K562 (cell line): ENCODE data around the gene ZNF326. TPM values are rescaled to one million over a fixed set of nuclear protein-coding genes. Genes with fewer than 3 reads are reported as not detected.
A peak's percentile ranks its signal among the peaks of the same experiment; 100 is the strongest.

Source experiments
- GTF3C2 ChIP-seq: IDR thresholded peaks from 3 replicates; pipeline ENCODE4 v1.6.1; 2011; ENCODE audit warnings: borderline replicate concordance, mild to moderate bottlenecking, moderate library complexity; ENCODE audit not compliant: insufficient read length; ENCODE audit errors: extremely low read depth
- IRF9 ChIP-seq: fragments of 450-650 bp; IDR thresholded peaks from 2 replicates; pipeline ENCODE4 v1.6.1; 2016; ENCODE audit warnings: missing biosample characterization, missing genetic modification characterization
- MAZ ChIP-seq, 2 experiments: fragments of 450-650 bp in 1 of 2; sonication (generic) in 1 of 2; formaldehyde crosslinking; IDR thresholded peaks in 1 of 2; conservative IDR thresholded peaks in 1 of 2; 2 replicates each; pipeline versions ENCODE4 v1.4.0 to v1.5.0; 2020; ENCODE audit warnings: mild to moderate bottlenecking in 1 of 2, missing genetic modification reagents in 1 of 2
- NEUROD1 ChIP-seq: fragments of 150-350 bp; IDR thresholded peaks from 2 replicates; pipeline ENCODE4 v1.6.1; 2014; ENCODE audit warnings: borderline replicate concordance, low read length, low read depth; ENCODE audit not compliant: partially characterized antibody
- NFIX ChIP-seq: fragments of 250-450 bp; sonication (Bioruptor Pico); IDR thresholded peaks from 2 replicates; pipeline ENCODE4 v1.4.0; 2020; ENCODE audit warnings: low read depth, mild to moderate bottlenecking, moderate library complexity
- PPARD ChIP-seq: fragments of 250-450 bp; sonication (Bioruptor Pico); IDR thresholded peaks from 2 replicates; pipeline ENCODE4 v1.8.0; 2022; ENCODE audit warnings: inconsistent platforms, mild to moderate bottlenecking, moderate library complexity
- RBM39 ChIP-seq: fragments of 200-400 bp; formaldehyde crosslinking; optimal IDR thresholded peaks from 2 replicates; pipeline ENCODE3; 2018; ENCODE audit warnings: low read depth, low read length
- RFX7 ChIP-seq: fragments of 250-450 bp; sonication (Bioruptor Pico); IDR thresholded peaks from 2 replicates; pipeline ENCODE4 v1.5.1; 2021; ENCODE audit warnings: mild to moderate bottlenecking
- SIN3A ChIP-seq, 2 experiments: fragments of 150-350 bp in 1 of 2; IDR thresholded peaks; 2 replicates each; pipeline ENCODE4 v1.6.1; 2011 to 2016; ENCODE audit warnings: borderline replicate concordance in 2 of 2, low read depth in 2 of 2, low read length in 2 of 2, mild to moderate bottlenecking in 2 of 2, moderate library complexity in 2 of 2; ENCODE audit not compliant: control insufficient read depth in 1 of 2
- SP1 ChIP-seq: sonication (generic); formaldehyde crosslinking; IDR thresholded peaks from 2 replicates; pipeline ENCODE4 v1.8.1; 2022; ENCODE audit warnings: mild to moderate bottlenecking, missing genetic modification reagents
- STAT5A ChIP-seq: IDR thresholded peaks from 2 replicates; pipeline ENCODE4 v1.6.1; 2012; ENCODE audit warnings: low read length, inconsistent platforms, borderline replicate concordance
- ZNF121 ChIP-seq: sonication (generic); formaldehyde crosslinking; conservative IDR thresholded peaks from 2 replicates; pipeline ENCODE4 v1.8.0; 2022; ENCODE audit warnings: missing genetic modification reagents
- polyA plus RNA-seq, 8 experiments: library from polyadenylated mRNA; depleted of rRNA in 4 of 8; stranded (reverse) in 5 of 8; unstranded in 3 of 8; fragments of >200 nt; fragmentation: Nextera tagmentation in 2 of 8; fragmentation: Illumina TruSeq in 1 of 8; extraction: Ambion mirVana in 2 of 8; extraction: Trizol in 1 of 8; gene quantifications; 2 replicates each; pipeline versions ENCODE4 v1.2.1 to v1.2.3, GENCODE V29; 2011 to 2014; ENCODE audit warnings: inconsistent platforms in 1 of 8, missing spikeins in 1 of 8
- total RNA-seq, 7 experiments: library from RNA; depleted of rRNA in 6 of 7; stranded (reverse); fragments of >200 nt in 6 of 7; fragmentation: Illumina TruSeq in 2 of 7; extraction: Trizol in 2 of 7; gene quantifications; 2 replicates each; pipeline versions ENCODE4 v1.2.1 to v1.2.3, GENCODE V29; 2011 to 2021; ENCODE audit warnings: low replicate concordance in 1 of 7
- TF ChIP-seq, protein P1 (sequence below): fragments of 450-650 bp; formaldehyde crosslinking; IDR thresholded peaks from 2 replicates; pipeline ENCODE4 v1.4.0; 2020; ENCODE audit warnings: mild to moderate bottlenecking, moderate library complexity
- TF ChIP-seq, protein P2 (sequence below): fragments of 450-650 bp; conservative IDR thresholded peaks from 2 replicates; pipeline ENCODE4 v1.6.1; 2016; ENCODE audit warnings: missing genetic modification characterization, low read depth, mild to moderate bottlenecking, missing compliant biosample characterization, moderate library complexity
- TF ChIP-seq, protein P3 (sequence below), 2 experiments: fragments of 450-650 bp; conservative IDR thresholded peaks; 2 replicates each; pipeline ENCODE4 v1.6.1; 2017; ENCODE audit warnings: mild to moderate bottlenecking in 2 of 2, moderate library complexity in 2 of 2
- TF ChIP-seq, protein P4 (sequence below): IDR thresholded peaks from 2 replicates; pipeline ENCODE4 v1.6.1; 2014; ENCODE audit warnings: antibody characterized with exemption

The ZNF326 gene
- total and polyA plus RNA-seq, 9 of the 15 experiments (the other 6 are each of a cell fraction or from before 2014, with no cell fraction given), result 7.2 to 33.2 (median 20.1) TPM

DNA sequence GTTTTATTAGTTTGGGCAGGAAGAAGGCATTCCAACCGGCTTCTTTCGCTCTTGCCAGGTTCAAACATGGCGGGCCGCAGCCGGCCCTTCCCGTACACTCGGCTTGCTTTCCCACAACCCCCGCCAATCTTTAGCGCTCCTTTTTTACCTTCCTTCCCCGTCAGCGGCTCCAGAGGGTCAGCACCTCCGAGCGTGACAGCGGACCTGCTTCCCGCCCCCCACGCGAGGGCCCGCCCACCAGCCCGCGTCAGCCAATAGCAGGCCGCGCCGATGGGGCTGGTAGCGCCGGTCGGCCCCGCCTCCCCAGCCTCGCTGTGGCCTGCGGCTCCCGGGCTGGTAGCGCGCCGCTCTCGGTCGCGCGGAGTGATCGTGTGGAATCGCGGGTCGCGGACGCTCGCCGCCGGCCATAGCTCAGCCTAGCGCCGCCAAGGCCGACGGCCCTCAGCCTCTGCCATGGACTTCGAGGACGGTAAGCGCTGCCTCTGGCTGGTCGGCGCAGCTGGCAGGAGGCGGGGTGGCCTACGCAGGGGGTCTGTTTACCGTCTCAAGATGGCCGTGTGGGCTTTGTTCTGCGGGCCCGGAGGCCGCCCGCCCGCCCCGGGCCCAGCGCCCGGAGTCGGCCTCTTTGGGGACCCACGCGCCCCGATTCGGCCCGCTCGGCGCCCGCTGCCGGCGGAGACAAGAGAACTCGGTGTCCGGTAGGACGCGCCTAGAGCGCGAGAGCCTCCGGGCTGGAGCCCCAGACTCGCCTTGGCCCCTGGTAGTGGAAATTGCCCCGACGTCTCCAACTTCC lies at the start of gene ZNF326 (continued):
- no peak for TF ChIP-seq IRF9
- no peak for TF ChIP-seq RFX7 (CRISPR knock-in tag)
- no peak for TF ChIP-seq RBM39
- TF ChIP-seq SP1 (CRISPR knock-in tag), result peak; percentile 97
- 0 out of 2 replicates have a peak, but pooled peaks have one; percentile 20 for TF ChIP-seq STAT5A
- TF ChIP-seq, protein P1, sequence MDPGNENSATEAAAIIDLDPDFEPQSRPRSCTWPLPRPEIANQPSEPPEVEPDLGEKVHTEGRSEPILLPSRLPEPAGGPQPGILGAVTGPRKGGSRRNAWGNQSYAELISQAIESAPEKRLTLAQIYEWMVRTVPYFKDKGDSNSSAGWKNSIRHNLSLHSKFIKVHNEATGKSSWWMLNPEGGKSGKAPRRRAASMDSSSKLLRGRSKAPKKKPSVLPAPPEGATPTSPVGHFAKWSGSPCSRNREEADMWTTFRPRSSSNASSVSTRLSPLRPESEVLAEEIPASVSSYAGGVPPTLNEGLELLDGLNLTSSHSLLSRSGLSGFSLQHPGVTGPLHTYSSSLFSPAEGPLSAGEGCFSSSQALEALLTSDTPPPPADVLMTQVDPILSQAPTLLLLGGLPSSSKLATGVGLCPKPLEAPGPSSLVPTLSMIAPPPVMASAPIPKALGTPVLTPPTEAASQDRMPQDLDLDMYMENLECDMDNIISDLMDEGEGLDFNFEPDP, result no peak
- TF ChIP-seq NEUROD1, result peak; percentile 52
- no peak for TF ChIP-seq NFIX
- peak in 1 of 2 experiments; percentile 85; a peak in 2 of 4 replicates for TF ChIP-seq SIN3A (IDR thresholded peaks at IDR 0.05; ENCODE audit: borderline replicate concordance in 2 of 2, control insufficient read depth in 1 of 2, low read depth in 2 of 2, low read length in 2 of 2)
- TF ChIP-seq MAZ (CRISPR knock-in tag; conservative IDR thresholded peaks at IDR 0.05 in 1 of 2, IDR thresholded peaks at IDR 0.05 in 1 of 2), result peak; percentile 52 to 85; a peak in 3 of 4 replicates
- no peak for TF ChIP-seq PPARD (CRISPR knock-in tag)
- TF ChIP-seq, protein P2, sequence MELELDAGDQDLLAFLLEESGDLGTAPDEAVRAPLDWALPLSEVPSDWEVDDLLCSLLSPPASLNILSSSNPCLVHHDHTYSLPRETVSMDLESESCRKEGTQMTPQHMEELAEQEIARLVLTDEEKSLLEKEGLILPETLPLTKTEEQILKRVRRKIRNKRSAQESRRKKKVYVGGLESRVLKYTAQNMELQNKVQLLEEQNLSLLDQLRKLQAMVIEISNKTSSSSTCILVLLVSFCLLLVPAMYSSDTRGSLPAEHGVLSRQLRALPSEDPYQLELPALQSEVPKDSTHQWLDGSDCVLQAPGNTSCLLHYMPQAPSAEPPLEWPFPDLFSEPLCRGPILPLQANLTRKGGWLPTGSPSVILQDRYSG (tag), result no peak
- TF ChIP-seq, protein P3, sequence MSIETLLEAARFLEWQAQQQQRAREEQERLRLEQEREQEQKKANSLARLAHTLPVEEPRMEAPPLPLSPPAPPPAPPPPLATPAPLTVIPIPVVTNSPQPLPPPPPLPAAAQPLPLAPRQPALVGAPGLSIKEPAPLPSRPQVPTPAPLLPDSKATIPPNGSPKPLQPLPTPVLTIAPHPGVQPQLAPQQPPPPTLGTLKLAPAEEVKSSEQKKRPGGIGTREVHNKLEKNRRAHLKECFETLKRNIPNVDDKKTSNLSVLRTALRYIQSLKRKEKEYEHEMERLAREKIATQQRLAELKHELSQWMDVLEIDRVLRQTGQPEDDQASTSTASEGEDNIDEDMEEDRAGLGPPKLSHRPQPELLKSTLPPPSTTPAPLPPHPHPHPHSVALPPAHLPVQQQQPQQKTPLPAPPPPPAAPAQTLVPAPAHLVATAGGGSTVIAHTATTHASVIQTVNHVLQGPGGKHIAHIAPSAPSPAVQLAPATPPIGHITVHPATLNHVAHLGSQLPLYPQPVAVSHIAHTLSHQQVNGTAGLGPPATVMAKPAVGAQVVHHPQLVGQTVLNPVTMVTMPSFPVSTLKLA (conservative IDR thresholded peaks at IDR 0.05), result peak; percentile 78 to 86
- TF ChIP-seq GTF3C2, result no peak
- TF ChIP-seq ZNF121 (CRISPR knock-in tag), result no peak
- TF ChIP-seq, protein P4, sequence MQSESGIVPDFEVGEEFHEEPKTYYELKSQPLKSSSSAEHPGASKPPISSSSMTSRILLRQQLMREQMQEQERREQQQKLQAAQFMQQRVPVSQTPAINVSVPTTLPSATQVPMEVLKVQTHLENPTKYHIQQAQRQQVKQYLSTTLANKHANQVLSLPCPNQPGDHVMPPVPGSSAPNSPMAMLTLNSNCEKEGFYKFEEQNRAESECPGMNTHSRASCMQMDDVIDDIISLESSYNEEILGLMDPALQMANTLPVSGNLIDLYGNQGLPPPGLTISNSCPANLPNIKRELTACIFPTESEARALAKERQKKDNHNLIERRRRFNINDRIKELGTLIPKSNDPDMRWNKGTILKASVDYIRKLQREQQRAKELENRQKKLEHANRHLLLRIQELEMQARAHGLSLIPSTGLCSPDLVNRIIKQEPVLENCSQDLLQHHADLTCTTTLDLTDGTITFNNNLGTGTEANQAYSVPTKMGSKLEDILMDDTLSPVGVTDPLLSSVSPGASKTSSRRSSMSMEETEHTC, result no peak
